Endothelial cell of umbilical vein (primary cell): ENCODE data around the gene CCDC85A. TPM values are rescaled to one million over a fixed set of nuclear protein-coding genes. Genes with fewer than 3 reads are reported as not detected.

Source experiments
- BruUV-seq: library from RNA; stranded (reverse); fragments of 400-500 nt; replicated peaks from 2 replicates; lab custom pipeline; 2021; lab: Mats Ljungman, UMichigan
- CTCF ChIA-PET: fragments of 300-600, 350-600 bp; sonication (Branson Sonifier 250); formaldehyde crosslinking; loops from one replicate; lab custom pipeline; 2021; ENCODE audit warnings: antibody characterized with exemption, inconsistent platforms; lab: Charles Lee
- POLR2A ChIA-PET: fragments of 300-600, 350-600 bp; sonication (Branson Sonifier 250); formaldehyde crosslinking; loops from one replicate; lab custom pipeline; 2021; ENCODE audit warnings: antibody characterized with exemption, inconsistent platforms; lab: Charles Lee
- DNase-seq: peaks from one replicate; pipeline ENCODE4 v3.0.0-alpha.2; 2011; ENCODE audit warnings: low read depth, low spot score
- FAIRE-seq: peaks from 2 replicates; lab custom pipeline; 2011; peaks lifted over from hg19 to GRCh38; lab: Jason Lieb, UNC
- H2AFZ ChIP-seq: 2 replicates; pipeline ENCODE4 v1.6.0; 2012; ENCODE audit warnings: low read depth, low read length, control low read depth, inconsistent platforms
- H3K27ac ChIP-seq: 2 replicates; pipeline ENCODE4 v1.5.1; 2011; ENCODE audit warnings: low read depth, mild to moderate bottlenecking, control low read depth, low read length, moderate library complexity; ENCODE audit not compliant: insufficient read depth
- H3K27me3 ChIP-seq, 2 experiments: 2 replicates each; pipeline versions ENCODE4 v1.6.0 to v1.6.1; 2011; ENCODE audit warnings: low read length in 2 of 2, mixed read lengths in 1 of 2; ENCODE audit not compliant: control insufficient read depth in 2 of 2, insufficient read depth in 2 of 2
- H3K36me3 ChIP-seq, 2 experiments: 2 replicates in 1 of 2; 3 replicates in 1 of 2; pipeline ENCODE4 v1.5.1; 2011; ENCODE audit warnings: low read length in 2 of 2, mild to moderate bottlenecking in 1 of 2, moderate library complexity in 1 of 2; ENCODE audit not compliant: control insufficient read depth in 2 of 2, insufficient read depth in 2 of 2; ENCODE audit errors: extremely low read depth in 1 of 2
- H3K4me1 ChIP-seq: 3 replicates; pipeline ENCODE4 v1.5.1; 2011; ENCODE audit warnings: mild to moderate bottlenecking, low read length; ENCODE audit not compliant: control insufficient read depth, insufficient read depth; ENCODE audit errors: extremely low read depth
- H3K4me2 ChIP-seq: 2 replicates; pipeline ENCODE4 v1.6.1; 2011; ENCODE audit warnings: low read length, control low read depth, mixed read lengths; ENCODE audit not compliant: insufficient read depth
- H3K4me3 ChIP-seq, 3 experiments: fragments of 200-600 bp in 1 of 3; sonication (generic), shearing (Covaris generic) in 1 of 3; replicated peaks in 1 of 3; 2 replicates each; pipeline ENCODE4 v1.5.1; 2011 to 2016; ENCODE audit warnings: control low read depth in 3 of 3, low read length in 3 of 3, mild to moderate bottlenecking in 2 of 3, inconsistent platforms in 1 of 3, low read depth in 1 of 3, moderate library complexity in 1 of 3; ENCODE audit not compliant: insufficient read depth in 1 of 3
- H3K79me2 ChIP-seq: 2 replicates; pipeline ENCODE4 v1.6.0; 2012; ENCODE audit warnings: low read length, inconsistent platforms; ENCODE audit not compliant: control insufficient read depth, insufficient read depth
- H3K9ac ChIP-seq: replicated peaks from 2 replicates; pipeline ENCODE3; 2011; ENCODE audit warnings: low read length, control low read depth; ENCODE audit not compliant: insufficient read depth; ENCODE audit errors: extremely low read depth
- H3K9me1 ChIP-seq: replicated peaks from 3 replicates; pipeline ENCODE4 v1.6.0; 2011; ENCODE audit warnings: mild to moderate bottlenecking, low read length; ENCODE audit not compliant: control insufficient read depth, insufficient read depth; ENCODE audit errors: extremely low read depth
- H3K9me3 ChIP-seq: replicated peaks from 2 replicates; pipeline ENCODE4 v1.5.1; 2012; ENCODE audit warnings: low read length, inconsistent platforms; ENCODE audit not compliant: control insufficient read depth, insufficient read depth
- H4K20me1 ChIP-seq: replicated peaks from 2 replicates; pipeline ENCODE3; 2011; ENCODE audit warnings: mild to moderate bottlenecking, low read length; ENCODE audit not compliant: control insufficient read depth, insufficient read depth; ENCODE audit errors: extremely low read depth
- CTCF ChIP-seq, 2 donors: IDR thresholded peaks; 1 replicate in 1 of 2; 2 replicates in 1 of 2; pipeline ENCODE4 v1.5.1; 2011; ENCODE audit warnings: low read length in 2 of 2, mild to moderate bottlenecking in 2 of 2, moderate library complexity in 2 of 2, control low read depth in 1 of 2, inconsistent platforms in 1 of 2, low read depth in 1 of 2; ENCODE audit not compliant: insufficient read depth in 1 of 2; ENCODE audit errors: extremely low read depth in 1 of 2
- EZH2 ChIP-seq: IDR thresholded peaks from 2 replicates; pipeline ENCODE4 v1.6.1; 2012; ENCODE audit warnings: borderline replicate concordance, low read depth, mild to moderate bottlenecking, moderate library complexity, low read length, inconsistent platforms; ENCODE audit not compliant: severe bottlenecking
- FOS ChIP-seq: IDR thresholded peaks from 2 replicates; pipeline ENCODE4 v1.6.1; 2011; ENCODE audit warnings: mild to moderate bottlenecking, low read length, moderate library complexity, borderline replicate concordance; ENCODE audit not compliant: insufficient read depth
- GATA2 ChIP-seq: IDR thresholded peaks from 2 replicates; pipeline ENCODE4 v1.7.0; 2011; ENCODE audit warnings: low read depth, mild to moderate bottlenecking, moderate library complexity, mixed read lengths, low read length; ENCODE audit not compliant: insufficient read length, insufficient read depth
- JUN ChIP-seq: IDR thresholded peaks from 2 replicates; pipeline ENCODE4 v1.6.1; 2011; ENCODE audit warnings: borderline replicate concordance, low read depth; ENCODE audit not compliant: insufficient read length, insufficient read depth
- MAX ChIP-seq: IDR thresholded peaks from 2 replicates; pipeline ENCODE4 v1.6.1; 2011; ENCODE audit not compliant: insufficient read depth, insufficient read length
- MYC ChIP-seq: IDR thresholded peaks from one replicate; pipeline ENCODE4 v1.6.1; 2011; ENCODE audit warnings: mild to moderate bottlenecking, low read depth, low read length
- POLR2A ChIP-seq: IDR thresholded peaks from 2 replicates; pipeline ENCODE4 v1.6.1; 2012; ENCODE audit warnings: low read depth, mild to moderate bottlenecking, control low read depth, low read length
- POLR2AphosphoS5 ChIP-seq: IDR thresholded peaks from 2 replicates; pipeline ENCODE4 v1.6.1; 2012; ENCODE audit warnings: low read depth, mild to moderate bottlenecking, control low read depth, low read length, moderate library complexity; ENCODE audit not compliant: insufficient read depth
- dilution Hi-C: fragments of 300-500 bp; cut with MboI; formaldehyde crosslinking; loops from one replicate; pipeline ENCODE4 v1.15.0; 2019; ENCODE audit warnings: low sequenced_read_pairs; ENCODE audit not compliant: extremely low pct_ligation_motif_present
- intact Hi-C: fragments of 100-400 bp; cut with micrococcal nuclease; formaldehyde crosslinking; loops from one replicate; pipeline ENCODE4 v1.10.0; 2022
- polyA plus RNA-seq, 4 experiments: library from polyadenylated mRNA; depleted of rRNA in 3 of 4; stranded (reverse) in 3 of 4; unstranded in 1 of 4; fragments of >200 nt; gene quantifications; 2 replicates each; pipeline versions ENCODE4 v1.2.1 to v1.2.3, GENCODE V29; 2011 to 2012; ENCODE audit warnings: missing spikeins in 1 of 4
- total RNA-seq: library from RNA; stranded (reverse); gene quantifications from 2 replicates; pipeline ENCODE4 v1.2.3, GENCODE V29; 2021

Gene CCDC85A
- total and polyA plus RNA-seq, 2 donors (not counting 3 experiments of a cell fraction or from before 2014, with no cell fraction given) = 5.1 to 10.4 TPM

- H3K4me2 ChIP-seq = no peak overlapping the region
- H3K9ac ChIP-seq = no peak overlapping the region
- intact Hi-C loops (no loop called here), dilution Hi-C loops (no loop called here)
- H3K27ac ChIP-seq = no peak overlapping the region
- ChIA-PET POLR2A (no interaction called here), CTCF (no interaction called here)
- BruUV-seq = no TSS peak
- H3K4me1 ChIP-seq = peaks cover 23% of the 10 kb centered on the region
- FAIRE-seq (no peak), DNase-seq (no peak)
- H3K27me3 ChIP-seq = no peaks in the 10 kb centered on the region
- H2AFZ ChIP-seq = no peak overlapping the region
- peaks cover 0 to 5% of the 10 kb centered on the region in 2 experiments for H3K36me3 ChIP-seq
- no peak overlapping the region for H3K4me3 ChIP-seq
- no peaks in the 10 kb centered on the region for H3K9me3 ChIP-seq
- H3K79me2 ChIP-seq = peaks cover 3% of the 10 kb centered on the region
- no peaks in the 10 kb centered on the region for H3K9me1 ChIP-seq
- H4K20me1 ChIP-seq = no peaks in the 10 kb centered on the region
- TF ChIP-seq CTCF (IDR thresholded peaks at IDR 0.05; ENCODE audit: extremely low read depth in 1 of 2, insufficient read depth in 1 of 2, low read depth in 1 of 2, low read length in 2 of 2) = no peak
- no peak for TF ChIP-seq POLR2A
- TF ChIP-seq POLR2AphosphoS5 = no peak
- TF ChIP-seq MAX = no peak
- TF ChIP-seq JUN = no peak
- no peak for TF ChIP-seq FOS
- TF ChIP-seq EZH2 = no peak
- no peak for TF ChIP-seq GATA2
- TF ChIP-seq MYC = no peak
Observed at GRCh38 chr2:56207760-56208159, 24.0 kb downstream of the CCDC85A start.
